GM18517 (cell line): ENCODE results near the gene CSGALNACT2.

ENCODE experiments used
- ATAC-seq: cut with Tn5 transposase; IDR thresholded peaks from one replicate; pipeline ENCODE4 v1.9.1; 2021; ENCODE audit warnings: mild to moderate bottlenecking, moderate library complexity; ENCODE audit not compliant: unreplicated experiment

CSGALNACT2 gene

GRCh38 chr10:43123361-43124093, 14.7 kb upstream of the CSGALNACT2 start:
- ATAC-seq = no peak

GRCh38 chr10:43124094-43124521, 14.1 kb upstream of the CSGALNACT2 start:
- no peak for ATAC-seq

GRCh38 chr10:43124574-43125273, 13.5 kb upstream of the CSGALNACT2 start:
- no peak for ATAC-seq

GRCh38 chr10:43125274-43125845, 12.9 kb upstream of the CSGALNACT2 start:
- ATAC-seq = no peak

- ATAC-seq = no peak
These were observed 12.1 kb upstream of the CSGALNACT2 start for GRCh38 chr10:43125881-43126731.

- ATAC-seq = no peak
These were observed 11.4 kb upstream of the CSGALNACT2 start for GRCh38 chr10:43126759-43127424.

GRCh38 chr10:43127442-43127841, 10.8 kb upstream of the CSGALNACT2 start:
- no peak for ATAC-seq

- no peak for ATAC-seq
These were observed 9.9 kb upstream of the CSGALNACT2 start for GRCh38 chr10:43128331-43128730.

- ATAC-seq = peak; percentile 80
These were observed 9.1 kb upstream of the CSGALNACT2 start for GRCh38 chr10:43128958-43129706.

GRCh38 chr10:43130770-43131171, 7.5 kb upstream of the CSGALNACT2 start:
- no peak for ATAC-seq

GRCh38 chr10:43131256-43131655, 7.0 kb upstream of the CSGALNACT2 start:
- no peak for ATAC-seq

- no peak for ATAC-seq
These were observed 6.3 kb upstream of the CSGALNACT2 start for GRCh38 chr10:43131906-43132305.

- no peak for ATAC-seq
These were observed 5.1 kb upstream of the CSGALNACT2 start for GRCh38 chr10:43132867-43133787.

GRCh38 chr10:43134126-43134905, 3.9 kb upstream of the CSGALNACT2 start:
- ATAC-seq = no peak

GRCh38 chr10:43135064-43135463, 3.2 kb upstream of the CSGALNACT2 start:
- no peak for ATAC-seq

- ATAC-seq = no peak
These were observed 2.6 kb upstream of the CSGALNACT2 start for GRCh38 chr10:43135656-43136055.

- no peak for ATAC-seq
These were observed 1.8 kb upstream of the CSGALNACT2 start for GRCh38 chr10:43136432-43136831.
